ENCODE measurements around the gene KCNC1. TPM values are rescaled to one million over a fixed set of nuclear protein-coding genes. Genes with fewer than 3 reads are reported as not detected.

KCNC1 gene
- total and polyA plus RNA-seq, 9 of the 15 experiments (the other 6 are each of a cell fraction or from before 2014, with no cell fraction given): 0.05 to 0.08 TPM; not detected in 7

DNA sequence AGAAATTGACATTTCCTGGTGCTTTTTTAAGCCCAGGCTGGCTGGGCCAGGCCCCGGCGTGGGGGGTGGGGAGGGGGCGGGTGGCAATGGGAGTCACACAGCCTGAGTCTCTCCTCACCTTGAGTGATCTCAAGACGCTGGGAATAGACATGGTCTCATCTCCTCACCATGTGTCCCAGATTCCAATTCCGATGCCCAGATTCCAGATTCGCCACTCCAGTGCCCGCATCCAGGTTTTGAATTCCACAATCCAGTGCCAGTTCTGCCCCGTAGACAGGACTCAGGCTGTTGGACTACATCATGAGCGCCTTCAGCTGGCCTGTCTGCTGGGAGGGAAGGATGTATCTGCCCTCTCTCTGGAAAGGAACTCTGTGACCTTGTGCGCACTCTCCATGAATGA is 19.1 kb downstream of the KCNC1 start:
- H3K9me1 ChIP-seq (ENCODE audit: control insufficient read depth, insufficient read depth, low read length): no peaks in the 10 kb centered on the region
- ATAC-seq (no peak), DNase-seq (ENCODE audit: extremely low read depth in 1 of 4, low spot score in 3 of 4) (no peak), FAIRE-seq (no peak)
- H3K27ac ChIP-seq (ENCODE audit: extremely low read depth, low read depth, low read length): no peak overlapping the region
- H3K4me2 ChIP-seq (ENCODE audit: insufficient read depth, low read length): no peak overlapping the region
- H3K9ac ChIP-seq (ENCODE audit: insufficient read depth in 1 of 2, low read depth in 2 of 2, low read length in 2 of 2): no peak overlapping the region
- peaks cover 0 to 32% of the 10 kb centered on the region in 2 experiments; a peak in 3 of 5 replicates for H3K27me3 ChIP-seq (ENCODE audit: control insufficient read depth in 2 of 2, insufficient read depth in 2 of 2, low read length in 2 of 2)
- no peaks in the 10 kb centered on the region for H3K36me3 ChIP-seq (ENCODE audit: control insufficient read depth, insufficient read depth, low read length)
- H2AFZ ChIP-seq (ENCODE audit: low read depth, low read length): no peak overlapping the region
- H4K20me1 ChIP-seq (replicated peaks; ENCODE audit: control insufficient read depth, insufficient read depth, low read length): no peaks in the 10 kb centered on the region
- intact Hi-C loops (cut with micrococcal nuclease) (no loop called here), in situ Hi-C loops (cut with MboI) (no loop called here)
- no TSS peak for BruUV-seq (replicated peaks)
- H3K4me1 ChIP-seq (replicated peaks in 1 of 2; ENCODE audit: control insufficient read depth in 2 of 2, insufficient read depth in 2 of 2, low read length in 2 of 2): no peaks in the 10 kb centered on the region
- H3K4me3 ChIP-seq: no peak overlapping the region
- no peaks in the 10 kb centered on the region for H3K79me2 ChIP-seq (ENCODE audit: control insufficient read depth, insufficient read depth, low read length)
- CTCF ChIA-PET (ENCODE audit: low intra/inter-chr PET ratio): no interaction called here
- 2% methylated on average over 9 of the region's 10 CpGs for WGBS (ENCODE audit: insufficient coverage, low coverage, missing lambda C conversion rate)
- POLR2A ChIA-PET: no interaction called here
- H3K9me3 ChIP-seq (replicated peaks; ENCODE audit: control insufficient read depth, insufficient read depth, low read depth, low read length): no peaks in the 10 kb centered on the region
- no peak for TF ChIP-seq ZNF274 (IDR thresholded peaks at IDR 0.05; ENCODE audit: borderline replicate concordance, low read depth, low read length)
- TF ChIP-seq, protein P1, sequence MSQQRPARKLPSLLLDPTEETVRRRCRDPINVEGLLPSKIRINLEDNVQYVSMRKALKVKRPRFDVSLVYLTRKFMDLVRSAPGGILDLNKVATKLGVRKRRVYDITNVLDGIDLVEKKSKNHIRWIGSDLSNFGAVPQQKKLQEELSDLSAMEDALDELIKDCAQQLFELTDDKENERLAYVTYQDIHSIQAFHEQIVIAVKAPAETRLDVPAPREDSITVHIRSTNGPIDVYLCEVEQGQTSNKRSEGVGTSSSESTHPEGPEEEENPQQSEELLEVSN (IDR thresholded peaks at IDR 0.05; ENCODE audit: borderline replicate concordance in 1 of 2, extremely low read depth in 1 of 2, insufficient read depth in 1 of 2, insufficient read length in 1 of 2, low read depth in 1 of 2, low read length in 1 of 2, poor library complexity in 1 of 2, severe bottlenecking in 1 of 2): no peak
- no peak for TF ChIP-seq ETV1 (tag; conservative IDR thresholded peaks at IDR 0.05; ENCODE audit: low read depth)
- TF ChIP-seq KDM4B (IDR thresholded peaks at IDR 0.05; ENCODE audit: borderline replicate concordance in 2 of 2, low read depth in 1 of 2): no peak
- TF ChIP-seq ZZZ3 (IDR thresholded peaks at IDR 0.05): no peak
- TF ChIP-seq, protein P2, sequence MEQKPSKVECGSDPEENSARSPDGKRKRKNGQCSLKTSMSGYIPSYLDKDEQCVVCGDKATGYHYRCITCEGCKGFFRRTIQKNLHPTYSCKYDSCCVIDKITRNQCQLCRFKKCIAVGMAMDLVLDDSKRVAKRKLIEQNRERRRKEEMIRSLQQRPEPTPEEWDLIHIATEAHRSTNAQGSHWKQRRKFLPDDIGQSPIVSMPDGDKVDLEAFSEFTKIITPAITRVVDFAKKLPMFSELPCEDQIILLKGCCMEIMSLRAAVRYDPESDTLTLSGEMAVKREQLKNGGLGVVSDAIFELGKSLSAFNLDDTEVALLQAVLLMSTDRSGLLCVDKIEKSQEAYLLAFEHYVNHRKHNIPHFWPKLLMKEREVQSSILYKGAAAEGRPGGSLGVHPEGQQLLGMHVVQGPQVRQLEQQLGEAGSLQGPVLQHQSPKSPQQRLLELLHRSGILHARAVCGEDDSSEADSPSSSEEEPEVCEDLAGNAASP (IDR thresholded peaks at IDR 0.05): no peak
- TF ChIP-seq ARID2 (IDR thresholded peaks at IDR 0.05): no peak
- TF ChIP-seq NFATC3 (IDR thresholded peaks at IDR 0.05): no peak
- TF ChIP-seq COPS2 (conservative IDR thresholded peaks at IDR 0.05): no peak
- no peak for TF ChIP-seq KLF1 (tag; IDR thresholded peaks at IDR 0.05)
- TF ChIP-seq, protein P3, sequence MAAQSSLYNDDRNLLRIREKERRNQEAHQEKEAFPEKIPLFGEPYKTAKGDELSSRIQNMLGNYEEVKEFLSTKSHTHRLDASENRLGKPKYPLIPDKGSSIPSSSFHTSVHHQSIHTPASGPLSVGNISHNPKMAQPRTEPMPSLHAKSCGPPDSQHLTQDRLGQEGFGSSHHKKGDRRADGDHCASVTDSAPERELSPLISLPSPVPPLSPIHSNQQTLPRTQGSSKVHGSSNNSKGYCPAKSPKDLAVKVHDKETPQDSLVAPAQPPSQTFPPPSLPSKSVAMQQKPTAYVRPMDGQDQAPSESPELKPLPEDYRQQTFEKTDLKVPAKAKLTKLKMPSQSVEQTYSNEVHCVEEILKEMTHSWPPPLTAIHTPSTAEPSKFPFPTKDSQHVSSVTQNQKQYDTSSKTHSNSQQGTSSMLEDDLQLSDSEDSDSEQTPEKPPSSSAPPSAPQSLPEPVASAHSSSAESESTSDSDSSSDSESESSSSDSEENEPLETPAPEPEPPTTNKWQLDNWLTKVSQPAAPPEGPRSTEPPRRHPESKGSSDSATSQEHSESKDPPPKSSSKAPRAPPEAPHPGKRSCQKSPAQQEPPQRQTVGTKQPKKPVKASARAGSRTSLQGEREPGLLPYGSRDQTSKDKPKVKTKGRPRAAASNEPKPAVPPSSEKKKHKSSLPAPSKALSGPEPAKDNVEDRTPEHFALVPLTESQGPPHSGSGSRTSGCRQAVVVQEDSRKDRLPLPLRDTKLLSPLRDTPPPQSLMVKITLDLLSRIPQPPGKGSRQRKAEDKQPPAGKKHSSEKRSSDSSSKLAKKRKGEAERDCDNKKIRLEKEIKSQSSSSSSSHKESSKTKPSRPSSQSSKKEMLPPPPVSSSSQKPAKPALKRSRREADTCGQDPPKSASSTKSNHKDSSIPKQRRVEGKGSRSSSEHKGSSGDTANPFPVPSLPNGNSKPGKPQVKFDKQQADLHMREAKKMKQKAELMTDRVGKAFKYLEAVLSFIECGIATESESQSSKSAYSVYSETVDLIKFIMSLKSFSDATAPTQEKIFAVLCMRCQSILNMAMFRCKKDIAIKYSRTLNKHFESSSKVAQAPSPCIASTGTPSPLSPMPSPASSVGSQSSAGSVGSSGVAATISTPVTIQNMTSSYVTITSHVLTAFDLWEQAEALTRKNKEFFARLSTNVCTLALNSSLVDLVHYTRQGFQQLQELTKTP (IDR thresholded peaks at IDR 0.05; ENCODE audit: low read depth in 1 of 2, partially characterized antibody in 2 of 2): no peak
- TF ChIP-seq, protein P4, sequence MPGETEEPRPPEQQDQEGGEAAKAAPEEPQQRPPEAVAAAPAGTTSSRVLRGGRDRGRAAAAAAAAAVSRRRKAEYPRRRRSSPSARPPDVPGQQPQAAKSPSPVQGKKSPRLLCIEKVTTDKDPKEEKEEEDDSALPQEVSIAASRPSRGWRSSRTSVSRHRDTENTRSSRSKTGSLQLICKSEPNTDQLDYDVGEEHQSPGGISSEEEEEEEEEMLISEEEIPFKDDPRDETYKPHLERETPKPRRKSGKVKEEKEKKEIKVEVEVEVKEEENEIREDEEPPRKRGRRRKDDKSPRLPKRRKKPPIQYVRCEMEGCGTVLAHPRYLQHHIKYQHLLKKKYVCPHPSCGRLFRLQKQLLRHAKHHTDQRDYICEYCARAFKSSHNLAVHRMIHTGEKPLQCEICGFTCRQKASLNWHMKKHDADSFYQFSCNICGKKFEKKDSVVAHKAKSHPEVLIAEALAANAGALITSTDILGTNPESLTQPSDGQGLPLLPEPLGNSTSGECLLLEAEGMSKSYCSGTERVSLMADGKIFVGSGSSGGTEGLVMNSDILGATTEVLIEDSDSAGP (CRISPR knock-in tag; IDR thresholded peaks at IDR 0.05): no peak
- TF ChIP-seq SIN3A (IDR thresholded peaks at IDR 0.05; ENCODE audit: borderline replicate concordance in 2 of 2, control insufficient read depth in 1 of 2, low read depth in 2 of 2, low read length in 2 of 2): no peak

All from K562 (cell line).